Neuronal stem cell (in vitro differentiated cells): ENCODE results near the gene ARSJ.

Source experiments
- DNase-seq: peaks from one replicate; pipeline ENCODE4 v3.0.0-alpha.2; 2013; ENCODE audit warnings: low spot score
- H2AFZ ChIP-seq: one replicate; pipeline ENCODE4 v1.6.1; 2013; ENCODE audit warnings: mild to moderate bottlenecking, low read length, inconsistent platforms
- H2AK5ac ChIP-seq: 2 replicates; pipeline ENCODE4 v1.6.1; 2013; ENCODE audit warnings: low read depth, mild to moderate bottlenecking, inconsistent platforms, low read length, moderate library complexity, mixed read lengths
- H2BK120ac ChIP-seq: 2 replicates; pipeline ENCODE4 v1.6.1; 2013; ENCODE audit warnings: low read depth, mild to moderate bottlenecking, inconsistent platforms, low read length, moderate library complexity, mixed read lengths
- H2BK12ac ChIP-seq: one replicate; pipeline ENCODE4 v1.6.1; 2013; ENCODE audit warnings: low read length, inconsistent platforms
- H2BK15ac ChIP-seq: 2 replicates; pipeline ENCODE4 v1.6.1; 2013; ENCODE audit warnings: mild to moderate bottlenecking, low read length, inconsistent platforms, mixed read lengths
- H2BK5ac ChIP-seq: one replicate; pipeline ENCODE4 v1.6.1; 2013; ENCODE audit warnings: inconsistent platforms, mild to moderate bottlenecking, low read length, moderate library complexity
- H3K14ac ChIP-seq: one replicate; pipeline ENCODE4 v1.6.1; 2013; ENCODE audit warnings: low read length, inconsistent platforms
- H3K18ac ChIP-seq: 2 replicates; pipeline ENCODE4 v1.6.1; 2013; ENCODE audit warnings: low read length, inconsistent platforms
- H3K23ac ChIP-seq: 2 replicates; pipeline ENCODE4 v1.6.1; 2013; ENCODE audit warnings: low read depth, mild to moderate bottlenecking, mixed read lengths, low read length, inconsistent platforms; ENCODE audit not compliant: poor library complexity
- H3K27ac ChIP-seq: replicated peaks from 3 replicates; pipeline ENCODE4 v1.5.1; 2013; ENCODE audit warnings: low read length, inconsistent platforms
- H3K27me3 ChIP-seq, 3 experiments: 2 replicates each; pipeline ENCODE4 v1.6.1; 2013; ENCODE audit warnings: low read length in 3 of 3, mild to moderate bottlenecking in 2 of 3, inconsistent platforms in 1 of 3, low read depth in 1 of 3, mixed read lengths in 1 of 3, moderate library complexity in 1 of 3; ENCODE audit not compliant: control insufficient read depth in 3 of 3, insufficient read depth in 3 of 3
- H3K36me3 ChIP-seq, 2 donors: replicated peaks in 1 of 2; 2 replicates each; pipeline ENCODE4 v1.6.1; 2013; ENCODE audit warnings: low read length in 2 of 2; ENCODE audit not compliant: control insufficient read depth in 2 of 2, insufficient read depth in 2 of 2
- H3K4ac ChIP-seq: 2 replicates; pipeline ENCODE4 v1.6.1; 2013; ENCODE audit warnings: inconsistent platforms, mild to moderate bottlenecking, low read length, moderate library complexity
- H3K4me1 ChIP-seq, 2 donors: 1 replicate in 1 of 2; 2 replicates in 1 of 2; pipeline ENCODE4 v1.6.1; 2013; ENCODE audit warnings: low read length in 2 of 2, low read depth in 1 of 2; ENCODE audit not compliant: control insufficient read depth in 2 of 2, insufficient read depth in 1 of 2
- H3K4me2 ChIP-seq: one replicate; pipeline ENCODE4 v1.6.1; 2013; ENCODE audit warnings: mild to moderate bottlenecking, low read length, inconsistent platforms; ENCODE audit not compliant: insufficient read depth, poor library complexity, severe bottlenecking
- H3K4me3 ChIP-seq, 2 donors: 2 replicates each; pipeline ENCODE4 v1.5.1; 2013; ENCODE audit warnings: low read length in 2 of 2, mild to moderate bottlenecking in 2 of 2, inconsistent platforms in 1 of 2, moderate library complexity in 1 of 2
- H3K79me1 ChIP-seq: one replicate; pipeline ENCODE4 v1.6.1; 2013; ENCODE audit warnings: low read depth, mild to moderate bottlenecking, inconsistent platforms, low read length, moderate library complexity
- H3K9ac ChIP-seq: one replicate; pipeline ENCODE4 v1.6.1; 2013; ENCODE audit warnings: mild to moderate bottlenecking, low read depth, low read length, inconsistent platforms; ENCODE audit not compliant: poor library complexity
- H3K9me3 ChIP-seq, 2 donors: replicated peaks in 1 of 2; 2 replicates each; pipeline versions ENCODE3 to v1.6.1; 2013; ENCODE audit warnings: low read length in 2 of 2, mild to moderate bottlenecking in 2 of 2, inconsistent platforms in 1 of 2, low read depth in 1 of 2, mixed read lengths in 1 of 2, moderate library complexity in 1 of 2; ENCODE audit not compliant: control insufficient read depth in 2 of 2, insufficient read depth in 1 of 2
- H4K8ac ChIP-seq: one replicate; pipeline ENCODE4 v1.6.1; 2013; ENCODE audit warnings: low read depth, mild to moderate bottlenecking, inconsistent platforms, low read length, moderate library complexity
- H4K91ac ChIP-seq: one replicate; pipeline ENCODE4 v1.6.1; 2013; ENCODE audit warnings: low read length, low read depth, mild to moderate bottlenecking, inconsistent platforms; ENCODE audit not compliant: poor library complexity
- WGBS, 2 donors: extraction: QIAGEN DNeasy Blood & Tissue Kit; methylation state at CpG; one replicate each; pipeline ENCODE4 v1.1.7; 2013; ENCODE audit warnings: missing lambda C conversion rate in 2 of 2, mixed read lengths in 1 of 2; ENCODE audit not compliant: insufficient read length in 2 of 2, insufficient replicate concordance in 1 of 2; ENCODE audit errors: extremely low coverage in 2 of 2; 5-methylcytosine and 5-hydroxymethylcytosine counted together

Gene ARSJ

DNA sequence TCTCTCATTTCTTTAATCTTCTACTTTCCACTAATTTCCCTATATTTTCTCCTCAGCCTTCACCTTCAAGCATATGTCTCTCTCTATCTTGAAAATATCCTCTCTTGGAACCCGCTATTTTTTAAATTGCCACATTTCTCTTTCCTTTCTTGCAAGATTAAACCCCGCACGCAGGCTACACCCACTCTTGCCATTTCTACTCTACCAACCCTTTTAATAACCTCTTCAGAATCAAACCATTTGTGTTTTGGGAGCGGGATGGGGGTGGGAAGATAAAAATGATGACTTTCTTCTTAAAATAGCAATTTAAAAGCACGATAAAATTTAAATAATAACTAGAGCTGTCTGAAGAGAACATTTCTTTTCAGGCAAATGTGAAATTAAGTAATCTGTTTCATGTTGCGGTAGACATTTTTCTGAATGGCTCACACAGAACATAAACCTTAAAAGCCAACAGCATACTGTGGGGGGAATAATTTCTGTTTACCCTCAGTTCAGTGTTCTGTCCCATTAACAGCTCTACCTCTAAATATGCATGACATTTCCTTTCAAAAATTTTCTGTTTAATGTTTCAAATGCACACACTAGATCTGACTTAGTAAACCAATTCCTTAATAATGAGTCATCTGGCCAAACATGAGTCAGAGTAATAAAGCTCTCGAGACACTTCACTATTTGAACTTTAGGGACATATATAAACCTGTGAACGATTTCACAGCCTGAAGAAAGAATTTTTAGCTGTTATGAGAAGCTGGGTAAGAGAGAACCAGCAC, 20.5 kb downstream of the ARSJ start:
- Histone ChIP-seq H2BK12ac (no peak overlapping the region), H3K9me3 (no peaks in the 10 kb centered on the region), H3K9ac (no peak overlapping the region), H4K91ac (no peak overlapping the region), H2AK5ac (no peak overlapping the region), H3K27ac (no peak overlapping the region), H2BK5ac (no peak overlapping the region), H3K4me2 (no peak overlapping the region), H3K36me3 (no peaks in the 10 kb centered on the region), H3K4me1 (no peaks in the 10 kb centered on the region), H3K18ac (no peak overlapping the region), H2AFZ (peak overlapping the region; percentile 6), H3K27me3 (peaks cover 0 to 2% (median 0%) of the 10 kb centered on the region in 3 experiments), H2BK15ac (no peak overlapping the region), H3K14ac (no peak overlapping the region), H3K79me1 (no peaks in the 10 kb centered on the region), H4K8ac (no peak overlapping the region), H3K23ac (no peak overlapping the region), H2BK120ac (no peak overlapping the region), H3K4me3 (no peak overlapping the region), H3K4ac (no peak overlapping the region)
- no CpG with 5 or more reads among the region's 8 CpGs for WGBS, 2 donors
- no peak for DNase-seq

DNA sequence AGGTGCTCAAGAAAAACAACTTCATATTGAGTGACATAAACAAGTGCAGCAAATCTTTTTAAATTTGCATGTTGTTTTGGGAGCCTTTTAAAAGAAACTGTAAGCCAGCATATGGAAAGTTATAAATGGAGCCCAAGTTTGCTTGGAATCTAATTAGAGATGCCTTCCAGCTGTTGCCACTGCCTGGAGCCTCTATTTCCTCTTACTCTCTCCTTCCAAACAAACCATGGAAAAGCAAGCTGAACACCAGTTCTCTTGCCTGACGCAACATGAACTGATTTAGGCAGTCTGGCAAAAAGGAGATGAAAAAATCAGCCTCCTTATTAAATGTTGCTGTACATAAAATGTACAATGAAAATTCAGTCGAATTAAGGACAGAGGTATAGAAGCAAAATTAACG, 21.5 kb downstream of the ARSJ start:
- Histone ChIP-seq H2BK5ac (no peak overlapping the region), H3K4ac (no peak overlapping the region), H2BK12ac (no peak overlapping the region)

DNA sequence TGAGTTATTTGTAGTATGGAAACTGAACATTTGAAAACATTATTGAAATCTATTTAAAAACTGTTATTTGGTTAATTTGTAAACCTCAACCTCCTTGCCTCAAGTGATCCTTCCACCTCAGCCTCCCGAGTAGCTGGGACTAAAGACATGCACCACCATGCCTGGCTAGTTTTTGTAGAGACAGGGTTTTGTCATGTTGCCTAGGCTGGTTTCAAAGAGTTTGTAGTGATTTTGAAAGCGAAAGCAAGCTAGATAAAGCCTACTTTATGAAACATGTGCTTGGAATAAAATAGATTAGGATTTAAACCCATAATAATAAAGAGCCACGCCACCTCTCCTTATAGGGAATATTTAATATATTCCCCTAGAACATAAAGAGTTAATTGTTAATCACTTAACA, 23.5 kb downstream of the ARSJ start:
- Histone ChIP-seq H3K27me3 (no peaks in the 10 kb centered on the region), H2BK12ac (no peak overlapping the region), H2BK15ac (no peak overlapping the region), H3K36me3 (no peaks in the 10 kb centered on the region), H2BK5ac (no peak overlapping the region), H3K9me3 (no peaks in the 10 kb centered on the region), H3K4me2 (no peak overlapping the region), H3K4me3 (no peak overlapping the region), H3K79me1 (no peaks in the 10 kb centered on the region), H3K23ac (no peak overlapping the region), H3K18ac (no peak overlapping the region), H3K14ac (no peak overlapping the region), H4K91ac (no peak overlapping the region), H3K4ac (no peak overlapping the region), H3K27ac (no peak overlapping the region), H2AK5ac (no peak overlapping the region), H3K9ac (no peak overlapping the region), H4K8ac (no peak overlapping the region), H3K4me1 (no peaks in the 10 kb centered on the region), H2BK120ac (no peak overlapping the region), H2AFZ (no peak overlapping the region)
- no CpG with 5 or more reads among the region's 3 CpGs for WGBS, 2 donors
- DNase-seq: no peak

More for the DNA sequence above, 21.5 kb downstream of the ARSJ start:
- H3K4me2 ChIP-seq: no peak overlapping the region
- no peaks in the 10 kb centered on the region for H3K79me1 ChIP-seq
- H3K23ac ChIP-seq: no peak overlapping the region
- H3K14ac ChIP-seq: no peak overlapping the region
- no peak overlapping the region for H2BK120ac ChIP-seq
- no peaks in the 10 kb centered on the region for H3K9me3 ChIP-seq
- WGBS, 2 donors: no CpG with 5 or more reads among the region's 3 CpGs
- no peak overlapping the region for H4K8ac ChIP-seq
- no peak overlapping the region for H2AK5ac ChIP-seq
- DNase-seq: no peak
- H4K91ac ChIP-seq: no peak overlapping the region
- H3K36me3 ChIP-seq: no peaks in the 10 kb centered on the region
- no peak overlapping the region for H3K27ac ChIP-seq
- no peak overlapping the region for H3K9ac ChIP-seq
- H2BK15ac ChIP-seq: no peak overlapping the region
- no peaks in the 10 kb centered on the region for H3K4me1 ChIP-seq
- H3K27me3 ChIP-seq: peaks cover 0 to 2% (median 0%) of the 10 kb centered on the region in 3 experiments
- H3K18ac ChIP-seq: no peak overlapping the region
- H3K4me3 ChIP-seq: no peak overlapping the region
- H2AFZ ChIP-seq: no peak overlapping the region

DNA sequence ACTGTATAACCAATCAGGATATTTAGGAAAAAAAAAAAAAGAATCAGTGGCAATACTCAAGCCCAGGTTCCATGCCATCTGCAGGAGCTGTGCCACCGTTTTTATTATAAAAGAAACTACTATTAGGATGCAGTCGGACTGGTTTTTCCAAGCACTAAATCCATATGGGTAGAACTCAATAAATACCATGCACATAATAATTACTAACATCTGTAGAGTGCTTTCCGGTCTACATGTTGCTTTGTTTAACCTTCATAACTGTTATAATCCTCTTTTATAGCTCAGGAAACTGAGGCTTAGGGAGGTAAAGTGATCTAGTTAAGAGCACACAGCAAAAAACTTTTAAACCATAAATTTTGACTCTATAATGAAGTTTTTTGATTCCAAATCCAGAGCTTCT, 24.0 kb downstream of the ARSJ start:
- no peaks in the 10 kb centered on the region for H3K79me1 ChIP-seq
- WGBS, 2 donors: no CpG with 5 or more reads among the region's 3 CpGs
- no peak overlapping the region for H3K27ac ChIP-seq

More for the DNA sequence above, 24.0 kb downstream of the ARSJ start:
- Histone ChIP-seq H2AK5ac (no peak overlapping the region), H2AFZ (no peak overlapping the region), H3K4me2 (no peak overlapping the region), H2BK12ac (no peak overlapping the region), H4K8ac (no peak overlapping the region), H3K27me3 (no peaks in the 10 kb centered on the region), H3K9me3 (no peaks in the 10 kb centered on the region), H3K23ac (no peak overlapping the region), H3K4me3 (no peak overlapping the region), H3K4ac (no peak overlapping the region), H3K14ac (no peak overlapping the region), H2BK15ac (no peak overlapping the region), H2BK120ac (no peak overlapping the region), H3K4me1 (no peaks in the 10 kb centered on the region), H2BK5ac (no peak overlapping the region), H4K91ac (no peak overlapping the region), H3K18ac (no peak overlapping the region), H3K9ac (no peak overlapping the region), H3K36me3 (no peaks in the 10 kb centered on the region)
- DNase-seq: no peak
